AG09319 (cell line): ENCODE data around the gene LGI4.

Source experiments
- DNase-seq: peaks from one replicate; pipeline ENCODE4 v3.0.0-alpha.2; 2010; ENCODE audit warnings: low read depth; ENCODE audit errors: extremely low read depth
- TF ChIP-seq, protein P1 (sequence below): IDR thresholded peaks from 2 replicates; pipeline ENCODE4 v1.5.1; 2011; ENCODE audit warnings: low read depth, mild to moderate bottlenecking, inconsistent platforms, low read length, moderate library complexity

LGI4 gene

DNA sequence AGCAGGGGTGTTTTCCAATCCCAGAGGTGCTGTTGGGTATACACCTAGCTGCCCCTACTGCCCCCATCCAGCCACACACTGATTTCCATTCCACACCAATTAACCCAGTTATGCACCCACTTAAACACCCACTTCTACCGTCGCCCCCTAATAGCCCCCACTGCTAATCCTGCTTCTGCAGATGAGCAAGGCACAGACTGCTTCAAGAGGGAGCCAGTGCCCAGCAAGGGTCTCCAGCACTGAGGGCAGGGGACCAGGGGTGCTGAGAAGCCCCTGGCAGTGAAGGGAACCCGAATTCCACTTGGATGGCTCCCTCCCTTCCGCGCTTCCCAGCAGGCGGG lies 9.4 kb upstream of the LGI4 start:
- DNase-seq, result no peak
- TF ChIP-seq, protein P1, sequence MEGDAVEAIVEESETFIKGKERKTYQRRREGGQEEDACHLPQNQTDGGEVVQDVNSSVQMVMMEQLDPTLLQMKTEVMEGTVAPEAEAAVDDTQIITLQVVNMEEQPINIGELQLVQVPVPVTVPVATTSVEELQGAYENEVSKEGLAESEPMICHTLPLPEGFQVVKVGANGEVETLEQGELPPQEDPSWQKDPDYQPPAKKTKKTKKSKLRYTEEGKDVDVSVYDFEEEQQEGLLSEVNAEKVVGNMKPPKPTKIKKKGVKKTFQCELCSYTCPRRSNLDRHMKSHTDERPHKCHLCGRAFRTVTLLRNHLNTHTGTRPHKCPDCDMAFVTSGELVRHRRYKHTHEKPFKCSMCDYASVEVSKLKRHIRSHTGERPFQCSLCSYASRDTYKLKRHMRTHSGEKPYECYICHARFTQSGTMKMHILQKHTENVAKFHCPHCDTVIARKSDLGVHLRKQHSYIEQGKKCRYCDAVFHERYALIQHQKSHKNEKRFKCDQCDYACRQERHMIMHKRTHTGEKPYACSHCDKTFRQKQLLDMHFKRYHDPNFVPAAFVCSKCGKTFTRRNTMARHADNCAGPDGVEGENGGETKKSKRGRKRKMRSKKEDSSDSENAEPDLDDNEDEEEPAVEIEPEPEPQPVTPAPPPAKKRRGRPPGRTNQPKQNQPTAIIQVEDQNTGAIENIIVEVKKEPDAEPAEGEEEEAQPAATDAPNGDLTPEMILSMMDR, result no peak

DNA sequence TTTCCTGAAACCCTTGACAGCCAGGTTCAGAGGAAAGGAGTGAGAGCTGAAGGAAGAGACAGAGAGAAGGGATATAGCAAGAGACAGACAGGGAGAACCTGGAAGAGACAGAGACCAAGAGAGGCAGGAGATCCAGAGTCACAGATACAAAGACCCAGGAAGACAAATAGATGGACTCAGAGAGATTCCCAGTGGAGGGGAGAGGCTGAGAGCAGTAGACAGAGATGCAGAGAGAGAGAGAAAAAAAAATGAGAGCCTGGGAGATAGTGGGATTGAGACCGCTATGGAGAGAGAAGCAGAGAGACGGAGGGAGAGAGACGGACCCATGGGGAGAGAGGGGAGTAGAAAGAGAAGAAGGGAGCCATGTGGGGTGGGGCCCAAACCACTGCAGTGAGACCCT lies 9.0 kb upstream of the LGI4 start:
- no peak for DNase-seq
- TF ChIP-seq, protein P1, result no peak

DNA sequence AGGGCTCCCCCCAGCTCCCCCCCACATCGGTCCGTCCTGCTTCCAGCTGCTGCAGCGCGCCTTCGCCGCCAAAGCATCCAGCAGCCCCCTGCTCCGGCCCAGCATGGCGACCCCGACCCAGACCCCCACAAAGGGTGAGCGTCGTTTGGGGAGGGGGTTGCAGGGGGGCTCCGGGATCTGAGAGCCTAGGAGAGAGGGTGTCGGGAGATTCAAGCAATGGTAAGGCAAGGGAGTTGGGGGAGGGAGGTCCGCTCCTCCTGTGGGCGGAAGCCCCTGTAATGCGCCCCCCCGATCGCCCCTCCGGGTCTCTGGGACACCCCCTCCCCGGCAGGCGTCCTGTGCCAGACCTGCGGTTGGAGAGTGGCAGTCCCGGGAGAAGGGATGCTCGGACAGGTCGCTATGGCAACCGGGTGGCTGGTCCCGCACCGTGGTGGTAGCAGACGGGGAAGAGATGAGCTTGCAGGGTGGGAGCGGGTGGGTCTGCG lies 8.4 kb upstream of the LGI4 start, which contains the start of gene FXYD7:
Gene FXYD7, plus strand, starts transcription at position 25 of the 485 bp plus-strand sequence. Its CDS starts 79 bp downstream, at position 104.
- DNase-seq, result no peak
- TF ChIP-seq, protein P1, result no peak

DNA sequence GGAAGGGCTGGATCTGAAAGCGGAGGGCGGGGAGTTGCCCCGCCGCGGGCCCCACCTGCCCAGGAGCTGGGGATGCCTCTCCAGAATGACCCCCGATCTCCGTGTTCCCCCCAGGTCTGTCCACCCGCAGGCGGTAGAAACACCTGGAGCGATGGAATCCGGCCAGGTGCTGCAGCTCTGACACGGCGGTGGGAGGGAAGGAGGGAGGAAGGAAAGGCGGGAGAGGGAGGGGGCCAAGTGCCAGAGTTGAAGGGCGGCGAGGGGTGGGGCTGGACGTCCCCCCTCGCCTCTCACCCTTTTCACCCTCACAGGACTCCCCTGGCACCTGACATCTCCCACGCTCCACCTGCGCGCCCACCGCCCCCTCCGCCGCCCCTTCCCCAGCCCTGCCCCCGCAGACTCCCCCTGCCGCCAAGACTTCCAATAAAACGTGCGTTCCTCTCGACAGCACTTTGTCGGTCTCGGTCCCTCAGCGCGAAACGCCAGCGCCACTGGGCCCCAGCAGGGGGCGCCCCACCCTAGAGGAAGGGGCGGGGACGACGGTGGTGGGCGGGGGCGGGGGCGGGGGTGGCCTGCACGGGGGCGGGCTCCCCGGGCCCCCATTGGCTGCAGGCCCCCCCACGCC lies 7.9 kb upstream of the LGI4 start:
- no peak for DNase-seq
- TF ChIP-seq, protein P1, result peak; percentile 45

DNA sequence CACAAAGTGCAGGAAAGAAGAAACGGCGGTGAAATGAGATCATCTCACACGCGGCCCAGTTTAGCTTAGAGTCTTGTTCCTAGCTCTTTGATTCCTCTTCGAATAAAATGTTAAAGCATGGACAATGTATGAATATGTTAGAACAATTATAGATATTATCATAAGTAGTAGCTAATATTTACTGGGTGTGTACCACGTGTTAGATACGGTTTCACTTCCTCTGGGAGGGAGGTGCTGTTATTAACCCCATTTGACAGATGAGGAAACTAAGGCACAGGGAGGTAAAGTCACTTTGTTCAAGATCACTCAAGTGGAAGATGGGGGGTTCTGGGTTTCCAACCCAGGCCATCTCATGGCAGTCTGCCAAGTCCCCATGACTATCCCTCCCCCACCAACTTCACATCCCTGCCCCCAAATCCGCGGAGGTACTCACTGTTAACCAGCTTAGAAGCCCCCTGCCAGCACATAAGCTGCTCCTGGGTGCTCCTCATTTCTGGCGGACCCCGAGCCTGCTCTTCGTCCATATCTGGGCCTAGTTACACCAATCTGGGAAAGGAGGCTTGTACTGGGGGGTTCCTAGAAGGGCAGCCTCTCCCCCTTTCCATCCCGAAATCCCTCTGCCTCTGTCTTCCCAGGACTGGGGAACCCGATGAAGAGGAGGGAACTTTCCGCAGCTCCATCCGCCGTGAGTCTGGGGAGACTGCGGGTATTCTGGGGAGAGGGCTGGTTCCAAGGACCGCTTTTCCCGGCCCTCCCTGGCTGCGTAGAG lies 7.2 kb upstream of the LGI4 start:
- TF ChIP-seq, protein P1, result no peak
- no peak for DNase-seq

DNA sequence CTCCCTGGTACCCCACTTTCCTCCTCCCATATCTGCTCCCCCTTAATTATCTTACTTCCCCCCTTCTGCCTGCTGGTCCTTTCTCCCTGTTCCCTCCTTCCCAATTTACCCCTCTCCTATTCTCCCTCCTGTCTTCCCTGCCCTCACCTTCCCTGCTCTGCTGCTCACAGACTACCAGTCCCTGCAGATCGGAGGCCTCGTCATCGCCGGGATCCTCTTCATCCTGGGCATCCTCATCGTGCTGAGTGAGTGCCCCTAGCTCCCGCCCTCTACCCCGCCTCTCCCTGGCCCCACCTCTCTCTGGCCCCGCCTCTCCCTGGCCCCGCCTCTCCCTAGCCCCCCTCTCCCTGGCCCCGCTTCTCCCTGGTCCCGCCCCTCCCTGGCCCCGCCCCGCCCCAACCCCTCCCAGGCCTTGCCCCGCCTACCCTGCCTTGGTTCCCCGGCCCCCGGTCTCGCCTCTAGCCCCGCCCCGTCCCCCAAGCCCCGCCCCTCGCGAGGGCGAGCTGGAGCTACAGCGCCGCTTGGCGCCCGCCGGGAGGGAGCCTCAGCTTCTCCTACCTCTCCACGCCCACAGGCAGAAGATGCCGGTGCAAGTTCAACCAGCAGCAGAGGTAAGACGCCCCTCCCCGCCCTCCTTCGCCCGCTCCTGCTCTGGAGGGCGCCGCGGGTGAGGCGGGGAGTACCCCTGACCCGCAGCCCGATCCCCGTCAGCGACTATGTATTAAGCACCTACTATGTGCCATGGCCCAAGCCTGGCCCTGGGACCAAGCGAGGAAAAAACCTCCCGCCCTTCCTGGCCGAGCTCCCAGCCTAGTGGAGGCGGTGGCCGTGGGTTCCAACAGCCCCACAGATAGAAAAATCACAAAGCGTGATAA lies 6.3 kb upstream of the LGI4 start:
- TF ChIP-seq, protein P1, result peak; percentile 53
- peak; percentile 68 for DNase-seq
